ENCODE measurements around the gene USP38.

Gene USP38

DNA sequence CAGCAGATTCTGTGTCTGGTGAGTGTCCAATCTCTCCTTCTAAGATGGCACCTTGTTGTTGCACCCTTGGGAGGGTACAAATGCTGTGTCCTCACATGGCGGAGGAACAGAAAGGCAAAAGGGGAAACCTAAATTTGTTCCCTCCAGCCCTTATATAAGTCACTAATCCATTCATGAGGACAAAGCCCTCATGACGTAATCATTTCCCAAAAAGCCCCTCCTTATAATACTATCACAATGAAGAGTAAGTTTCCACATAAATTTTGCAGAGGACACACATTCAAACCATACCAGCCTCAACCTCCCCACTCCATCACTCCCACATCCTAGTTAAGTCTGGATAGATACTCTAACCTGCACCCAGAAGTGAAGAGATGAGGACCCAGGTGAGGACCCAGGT, 63.1 kb downstream of the USP38 start:
- DNase-seq (ENCODE audit: low read depth): no peak
- TF ChIP-seq CTCF (conservative IDR thresholded peaks at IDR 0.05; ENCODE audit: low read depth, low read length): no peak
- H3K4me3 ChIP-seq (ENCODE audit: low read depth, low read length): no peak overlapping the region

DNA sequence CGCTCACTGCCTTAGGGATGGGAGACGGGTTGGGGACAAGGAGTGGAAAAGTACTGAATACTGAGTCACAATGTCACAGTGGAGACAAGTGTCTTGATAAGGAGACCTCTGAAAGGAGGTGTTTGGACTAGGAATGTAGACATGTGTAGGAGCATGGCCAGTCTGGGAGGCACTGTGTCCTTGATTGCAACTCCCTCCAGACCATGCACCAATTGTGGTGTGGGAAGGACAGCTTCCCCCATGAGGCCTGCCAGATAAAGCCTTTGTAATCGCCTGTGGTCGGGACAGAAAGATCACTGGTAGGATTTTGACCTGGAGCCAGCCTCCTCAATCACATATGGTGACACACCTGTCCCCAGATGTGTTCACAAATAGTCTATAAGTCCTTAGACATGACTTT, 64.1 kb downstream of the USP38 start:
- TF ChIP-seq CTCF (conservative IDR thresholded peaks at IDR 0.05; ENCODE audit: low read depth, low read length): no peak
- no peak overlapping the region for H3K4me3 ChIP-seq (ENCODE audit: low read depth, low read length)
- DNase-seq (ENCODE audit: low read depth): no peak

DNA sequence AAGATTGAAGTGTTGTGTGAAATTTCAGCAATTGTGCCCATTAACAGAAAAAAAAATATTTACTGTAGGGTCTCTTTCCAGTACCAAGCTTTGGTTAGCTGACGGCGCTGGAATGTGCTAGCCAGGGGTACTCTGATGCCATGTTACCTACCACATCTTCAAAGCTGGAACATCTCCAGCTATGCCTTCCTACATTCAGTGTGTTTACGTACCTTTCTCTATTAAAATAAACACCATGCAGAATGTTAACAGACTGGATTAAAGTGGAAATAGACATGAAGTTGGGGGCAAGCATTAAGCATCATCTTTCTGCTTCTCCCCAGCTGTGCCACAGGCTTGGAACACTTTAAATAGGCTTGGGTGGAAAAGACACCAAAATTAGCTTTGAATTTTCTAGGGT, 65.9 kb downstream of the USP38 start:
- no peak for DNase-seq (ENCODE audit: low read depth)
- TF ChIP-seq CTCF (conservative IDR thresholded peaks at IDR 0.05; ENCODE audit: low read depth, low read length): no peak
- no peak overlapping the region for H3K4me3 ChIP-seq (ENCODE audit: low read depth, low read length)

GRCh38 chr4:143251348-143251747, 66.6 kb downstream of the USP38 start:
- no peak for DNase-seq (ENCODE audit: low read depth)
- TF ChIP-seq CTCF (conservative IDR thresholded peaks at IDR 0.05; ENCODE audit: low read depth, low read length): no peak
- H3K4me3 ChIP-seq (ENCODE audit: low read depth, low read length): no peak overlapping the region

DNA sequence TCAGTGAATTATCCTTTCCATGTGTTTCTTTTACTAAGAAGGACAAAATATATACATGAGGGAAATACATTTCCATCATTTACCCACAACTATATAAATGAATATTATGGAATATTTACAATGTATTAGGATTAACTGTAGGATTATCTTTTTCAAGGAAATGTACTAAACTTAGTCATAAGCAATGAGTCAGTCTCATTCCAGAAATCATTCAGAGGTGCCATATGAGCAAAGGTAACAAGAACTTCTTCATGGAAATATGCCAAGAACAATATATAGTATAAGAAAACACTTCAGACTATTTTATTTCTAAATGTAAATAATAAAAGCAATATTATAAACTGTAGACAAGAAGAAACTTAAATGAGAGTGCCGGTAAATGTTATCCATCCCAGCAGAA, 67.1 kb downstream of the USP38 start:
- no peak overlapping the region for H3K4me3 ChIP-seq (ENCODE audit: low read depth, low read length)
- TF ChIP-seq CTCF (conservative IDR thresholded peaks at IDR 0.05; ENCODE audit: low read depth, low read length): no peak
- DNase-seq (ENCODE audit: low read depth): peak; percentile 53

- DNase-seq (ENCODE audit: low read depth): no peak
- TF ChIP-seq CTCF (conservative IDR thresholded peaks at IDR 0.05; ENCODE audit: low read depth, low read length): no peak
- no peak overlapping the region for H3K4me3 ChIP-seq (ENCODE audit: low read depth, low read length)
Observed at GRCh38 chr4:143252478-143252877, 67.8 kb downstream of the USP38 start.

DNA sequence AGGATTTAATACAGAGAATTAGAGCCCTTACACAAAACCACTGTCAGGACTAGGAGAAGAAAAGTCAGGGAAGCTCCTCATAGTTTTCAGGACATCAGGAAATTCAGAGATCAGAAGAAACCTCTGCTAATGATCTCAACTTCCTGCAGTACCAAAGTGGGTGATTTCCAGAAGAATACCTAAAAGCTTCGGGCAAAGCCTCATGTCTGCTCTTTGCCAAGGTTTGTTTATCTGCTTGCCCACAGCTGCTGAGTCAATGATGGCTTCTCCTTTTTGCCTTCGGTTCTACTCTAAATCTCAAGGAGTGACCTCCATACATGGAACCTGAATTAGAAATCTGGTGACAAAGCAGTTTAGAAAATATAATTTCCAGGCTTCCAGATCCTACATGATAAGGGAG, 68.4 kb downstream of the USP38 start:
- no peak overlapping the region for H3K4me3 ChIP-seq (ENCODE audit: low read depth, low read length)
- DNase-seq (ENCODE audit: low read depth): no peak
- no peak for TF ChIP-seq CTCF (conservative IDR thresholded peaks at IDR 0.05; ENCODE audit: low read depth, low read length)

Data from choroid plexus epithelial cell (primary cell).